GM19467 (cell line): ENCODE data around the gene ALKAL2.
"Not testable (repeated sequence)": the region's sequence is repeated elsewhere in the genome, so short reads cannot be mapped to it uniquely, and the experiment has no call there.

Experiments used
- ATAC-seq: cut with Tn5 transposase; IDR thresholded peaks from one replicate; pipeline ENCODE4 v1.9.1; 2021; ENCODE audit warnings: mild to moderate bottlenecking, moderate library complexity; ENCODE audit not compliant: unreplicated experiment

Gene ALKAL2

GRCh38 chr2:287911-288757, at the start of gene ALKAL2:
Gene ALKAL2, minus strand, starts transcription at chr2:288091. Its CDS starts 256 bp downstream, at chr2:287835.
- no peak for ATAC-seq

- ATAC-seq = not testable (repeated sequence)
These were observed 49.1 kb upstream of the ALKAL2 start for GRCh38 chr2:336949-337348.

GRCh38 chr2:336360-336759, 48.5 kb upstream of the ALKAL2 start:
- ATAC-seq = no peak

DNA sequence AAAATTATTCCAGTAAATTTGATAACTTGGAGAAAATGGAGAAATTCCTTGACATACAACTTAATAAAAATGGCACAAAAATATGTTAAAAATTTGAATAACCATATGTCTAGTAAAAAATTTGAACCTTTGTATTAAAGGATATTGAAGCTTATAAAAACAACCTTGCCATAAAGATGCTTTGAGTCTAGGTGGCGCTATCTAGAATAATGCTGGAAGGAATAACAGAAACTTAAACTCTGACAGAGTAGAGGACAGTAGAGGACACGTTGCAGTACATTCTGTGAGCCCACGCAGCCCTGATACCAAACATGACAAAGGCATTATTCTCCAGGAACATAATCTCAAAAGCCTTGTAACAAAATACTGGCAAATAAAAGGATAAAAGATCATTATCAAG, 44.7 kb upstream of the ALKAL2 start:
- no peak for ATAC-seq

- ATAC-seq = no peak
These were observed 40.9 kb upstream of the ALKAL2 start for GRCh38 chr2:328761-329160.

DNA sequence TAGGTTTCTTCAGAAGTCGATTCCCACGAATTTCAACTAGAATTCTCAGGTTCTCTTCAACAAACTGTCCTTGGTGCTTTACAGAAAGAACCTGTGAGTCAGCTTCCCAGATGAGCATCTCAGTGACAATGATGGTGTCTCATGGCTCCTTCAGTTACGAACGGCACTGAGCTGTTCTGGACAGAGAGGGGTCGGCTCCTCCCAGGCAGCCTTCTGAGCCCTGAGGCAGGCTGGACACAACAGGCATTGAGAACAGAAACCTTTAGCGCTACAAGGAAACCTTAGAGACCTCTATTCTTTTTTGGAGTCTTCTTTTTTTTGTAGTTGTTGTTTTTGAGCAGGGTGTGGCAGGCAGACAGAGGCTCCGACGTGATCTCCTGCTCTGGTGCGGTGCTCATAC, 35.1 kb upstream of the ALKAL2 start:
- ATAC-seq = no peak

DNA sequence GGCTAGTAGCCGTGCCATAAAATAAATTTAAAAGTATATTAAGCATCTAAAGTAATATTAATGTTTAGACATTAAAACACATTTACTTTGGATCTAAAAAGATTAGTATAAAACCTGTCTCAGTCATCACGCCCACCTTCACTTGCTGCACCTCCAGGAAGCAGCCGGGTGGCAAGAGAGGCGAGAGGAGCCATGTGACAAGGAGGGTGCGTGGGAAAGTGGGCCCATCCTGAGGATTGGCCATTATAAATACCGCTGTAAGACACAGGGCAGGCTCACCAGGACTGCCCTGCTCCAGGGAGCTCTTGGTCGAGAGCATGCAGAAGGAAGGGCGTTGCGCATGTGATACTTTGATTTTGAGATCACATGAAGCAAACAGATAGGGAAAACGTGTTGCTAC, 34.4 kb upstream of the ALKAL2 start:
- ATAC-seq = no peak

DNA sequence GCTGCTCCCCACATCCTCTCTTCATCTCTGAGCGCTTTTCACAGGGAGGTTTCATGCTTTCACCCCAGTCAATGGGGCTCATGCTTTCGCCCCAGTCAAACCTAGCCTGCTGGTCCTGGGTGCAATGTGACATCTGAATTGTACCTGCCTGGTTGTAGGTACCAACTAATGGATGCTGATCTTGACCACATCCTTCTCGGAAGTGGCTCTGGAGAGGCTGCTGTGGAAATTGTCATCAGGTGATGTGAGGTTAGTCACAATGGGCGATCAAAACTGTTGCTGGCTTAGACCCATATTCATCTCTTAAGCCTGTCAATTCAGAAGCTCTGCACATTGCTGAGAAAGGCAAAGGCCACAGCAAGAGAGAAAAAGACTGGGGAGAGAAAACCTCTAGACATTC, 32.7 kb upstream of the ALKAL2 start:
- ATAC-seq = no peak

DNA sequence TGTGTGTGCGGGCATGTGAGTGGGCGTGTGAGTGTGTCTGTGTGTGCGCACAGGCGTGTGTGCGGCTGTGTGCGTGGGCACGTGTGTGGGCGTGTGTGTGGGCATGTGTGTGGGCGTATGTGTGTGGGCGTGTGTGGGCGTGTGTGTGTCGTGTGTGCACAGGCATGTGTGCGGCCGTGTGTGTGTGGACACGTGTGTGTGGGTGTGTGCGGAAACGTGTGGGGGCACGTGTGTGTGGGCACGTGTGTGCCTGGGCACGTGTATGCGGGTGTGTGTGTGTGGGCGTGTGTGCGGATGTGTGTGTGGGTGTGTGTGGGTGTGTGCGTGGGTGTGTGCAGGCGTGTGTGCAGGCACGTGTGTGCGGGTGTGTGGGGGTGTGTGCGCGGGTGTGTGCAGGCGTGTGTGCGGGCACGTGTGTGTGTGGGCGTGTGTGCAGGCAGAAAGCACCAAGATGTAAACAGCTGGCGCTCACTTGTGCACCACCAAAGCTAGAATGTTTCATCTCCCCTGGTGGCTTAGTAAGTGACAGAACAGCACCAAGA, 31.2 kb upstream of the ALKAL2 start:
- no peak for ATAC-seq

DNA sequence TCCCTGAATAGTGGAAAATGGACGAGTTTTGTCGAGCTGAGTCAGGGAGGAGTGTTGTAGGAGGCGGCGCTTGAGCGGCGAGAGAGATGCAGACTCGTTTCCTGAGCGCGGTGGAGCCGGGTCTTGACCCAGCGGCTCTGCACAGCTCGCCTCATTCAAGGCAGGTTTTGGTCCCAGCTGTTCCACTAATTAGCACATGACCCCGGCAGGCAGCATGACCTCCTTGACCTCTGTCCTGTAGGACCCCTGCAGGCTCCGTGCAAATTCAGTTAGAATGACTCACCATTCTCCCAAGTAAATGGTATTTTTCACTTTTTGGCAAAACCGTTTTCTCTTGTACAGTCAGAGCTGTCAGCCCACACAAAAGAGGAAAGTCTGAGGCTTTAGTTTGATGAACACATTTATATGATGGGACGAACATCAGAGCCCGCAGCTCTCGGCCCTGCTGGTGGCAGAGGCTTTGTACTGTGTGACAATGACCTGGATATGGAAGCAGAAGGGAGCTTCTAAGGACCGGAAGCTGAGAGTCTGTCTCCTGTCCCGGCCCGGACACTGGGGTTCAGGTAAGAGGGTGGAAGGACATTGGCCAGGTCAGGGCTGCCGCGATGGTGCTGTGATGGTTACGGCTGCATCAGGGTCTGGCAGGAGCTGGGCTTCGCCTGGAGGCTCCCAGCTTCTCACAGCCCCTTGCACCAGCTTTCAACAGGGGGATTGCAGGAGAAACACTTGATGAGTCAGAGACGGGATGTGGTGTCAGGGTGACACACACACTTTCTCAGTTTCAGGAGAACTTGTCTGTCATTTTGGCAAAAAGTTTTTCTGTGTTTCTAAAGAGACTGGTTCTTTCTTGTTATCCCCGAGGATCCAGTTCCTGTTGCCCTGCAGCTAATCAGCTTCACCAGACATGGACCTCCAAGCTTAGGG, 29.9 kb upstream of the ALKAL2 start:
- no peak for ATAC-seq

DNA sequence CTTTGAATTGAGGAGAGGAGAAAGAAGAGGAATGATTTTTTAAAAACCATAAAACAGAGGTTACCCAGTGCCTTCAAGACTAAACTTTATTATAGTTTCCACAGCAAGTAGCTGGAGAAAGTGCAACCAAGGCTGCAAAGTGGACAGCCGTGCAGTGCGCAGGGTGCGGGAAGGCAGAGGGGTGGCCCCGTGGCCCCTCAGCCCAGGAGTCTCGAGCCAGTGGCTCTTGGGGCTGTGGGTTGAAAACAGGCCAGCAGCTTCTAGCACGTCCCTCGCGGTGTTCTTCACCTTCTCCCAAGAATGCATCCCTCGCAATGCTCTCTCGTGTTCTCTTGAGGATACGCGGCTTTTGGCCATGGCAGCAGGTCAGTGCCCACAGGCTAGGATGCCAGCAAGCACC, 28.5 kb upstream of the ALKAL2 start:
- no peak for ATAC-seq

- ATAC-seq = not testable (repeated sequence)
These were observed 28.0 kb upstream of the ALKAL2 start for GRCh38 chr2:315925-316324.

- ATAC-seq = no peak
These were observed 26.9 kb upstream of the ALKAL2 start for GRCh38 chr2:314561-315336.

DNA sequence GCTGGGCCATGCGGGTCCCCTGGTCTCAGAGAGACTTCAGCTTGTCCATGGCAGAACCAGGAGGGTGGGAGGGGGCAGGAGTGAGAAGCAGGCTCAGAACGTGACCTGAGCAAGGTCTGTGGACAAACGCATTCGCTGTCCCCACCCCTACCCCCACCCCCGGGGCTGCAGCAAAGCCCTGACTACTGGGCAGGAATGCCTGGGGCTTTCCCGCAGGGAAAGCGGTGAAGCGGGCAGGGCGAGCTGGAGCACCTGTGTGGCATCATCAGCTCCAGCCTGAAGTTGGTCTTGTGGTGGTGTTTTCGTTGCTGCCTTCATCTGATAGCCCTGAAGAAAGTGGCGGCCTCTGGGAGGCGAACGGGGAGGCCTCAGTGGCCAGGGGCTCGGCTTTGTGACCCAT, 26.1 kb upstream of the ALKAL2 start:
- ATAC-seq = no peak

DNA sequence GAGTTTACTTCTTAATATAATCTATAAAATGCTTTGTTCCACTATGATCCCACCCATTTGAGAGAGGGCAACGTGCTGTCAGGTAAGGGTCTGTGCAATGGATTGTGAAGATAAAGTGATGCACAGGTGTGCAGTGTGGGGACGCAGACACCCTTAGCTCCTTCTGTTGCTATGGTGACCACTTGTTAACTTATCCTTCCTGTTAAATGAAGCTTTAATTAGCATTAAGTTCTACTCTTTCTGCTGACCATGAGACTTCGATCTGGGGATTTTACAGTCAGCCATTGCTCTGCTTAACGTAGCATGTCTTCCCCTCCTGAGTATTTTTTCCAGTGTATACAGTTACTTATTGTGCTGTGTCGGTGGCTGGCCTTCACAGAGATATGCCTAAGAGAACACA, 23.1 kb upstream of the ALKAL2 start:
- no peak for ATAC-seq

DNA sequence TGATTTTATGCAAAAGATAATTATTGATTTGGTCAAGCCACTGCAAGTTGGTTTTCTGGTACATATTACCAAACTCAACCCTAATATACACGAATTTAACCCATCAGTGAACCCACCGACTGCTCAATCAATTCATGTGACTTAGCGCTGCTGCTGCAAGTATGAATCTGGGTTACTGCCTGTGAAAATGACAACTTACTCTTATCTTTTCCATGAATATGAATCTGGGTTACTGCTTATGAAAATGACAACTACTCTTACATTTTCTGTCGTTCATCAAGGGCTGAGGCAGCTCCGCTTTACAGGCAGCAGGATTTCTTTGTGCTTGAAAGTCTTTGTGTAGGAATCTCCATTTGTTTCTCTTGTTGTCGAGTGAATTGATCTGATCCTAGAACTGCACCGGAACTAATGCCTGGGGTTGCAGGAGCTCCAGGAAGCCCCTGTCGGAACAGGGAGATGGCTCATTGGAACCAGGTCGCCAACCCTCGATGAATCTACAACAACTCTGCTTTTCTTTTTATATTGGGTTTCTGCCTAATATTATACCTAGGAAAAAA, 22.1 kb upstream of the ALKAL2 start:
- no peak for ATAC-seq

DNA sequence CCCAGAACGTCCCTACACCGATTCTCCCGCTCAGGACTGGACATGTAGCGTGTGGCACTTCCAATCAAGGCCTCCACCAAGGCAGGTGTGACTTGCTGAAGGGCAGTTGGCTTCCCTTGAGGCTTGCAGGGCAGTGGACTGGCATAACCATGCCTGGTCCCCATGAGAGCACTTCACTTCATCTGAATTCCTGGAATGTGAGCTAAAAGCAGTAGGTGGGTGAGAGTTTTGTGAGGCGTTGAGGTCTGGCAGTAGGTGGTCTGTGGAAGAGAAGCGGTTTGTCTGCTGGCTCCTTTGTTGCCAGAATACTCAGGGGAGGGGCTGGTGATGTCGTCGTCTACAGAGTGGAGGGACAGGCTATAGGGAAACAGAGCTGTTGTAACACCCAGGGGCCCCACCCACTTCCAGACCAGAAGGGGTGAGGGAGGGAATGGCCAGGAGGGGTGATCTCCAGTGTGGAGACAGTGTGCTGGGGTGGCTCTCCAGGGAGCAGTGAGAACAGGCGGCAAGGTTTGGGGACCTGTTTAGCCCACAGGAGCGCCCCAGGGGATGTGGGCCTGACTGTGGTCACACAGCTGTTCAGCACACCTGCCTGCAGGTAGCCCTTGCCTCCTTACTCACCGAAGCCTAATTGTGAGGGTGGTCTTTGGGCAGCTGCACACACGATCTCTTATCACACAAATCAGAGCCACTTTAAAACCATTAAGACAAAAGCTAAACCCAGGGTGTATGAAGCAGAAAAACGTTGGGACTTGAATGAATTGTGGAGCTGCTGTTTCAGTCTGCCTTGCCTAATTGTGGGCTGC, 21.5 kb upstream of the ALKAL2 start:
- no peak for ATAC-seq

DNA sequence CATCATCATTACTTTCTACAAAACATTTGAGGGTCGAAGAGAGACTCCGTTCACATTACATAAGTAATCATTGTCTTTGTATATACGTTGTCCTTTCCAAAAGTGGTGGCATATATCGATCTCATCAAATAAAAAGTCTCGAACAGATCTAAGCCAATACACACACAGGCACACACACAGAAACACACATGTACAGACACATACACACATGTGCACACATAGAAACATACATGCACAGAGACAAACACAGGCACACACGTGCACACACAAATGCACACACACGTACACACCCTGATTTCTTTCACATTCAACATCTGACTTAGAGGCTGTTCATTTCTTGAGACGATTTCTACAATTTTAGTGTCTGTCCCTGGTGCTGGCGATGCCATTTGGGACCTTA, 17.5 kb upstream of the ALKAL2 start:
- no peak for ATAC-seq

DNA sequence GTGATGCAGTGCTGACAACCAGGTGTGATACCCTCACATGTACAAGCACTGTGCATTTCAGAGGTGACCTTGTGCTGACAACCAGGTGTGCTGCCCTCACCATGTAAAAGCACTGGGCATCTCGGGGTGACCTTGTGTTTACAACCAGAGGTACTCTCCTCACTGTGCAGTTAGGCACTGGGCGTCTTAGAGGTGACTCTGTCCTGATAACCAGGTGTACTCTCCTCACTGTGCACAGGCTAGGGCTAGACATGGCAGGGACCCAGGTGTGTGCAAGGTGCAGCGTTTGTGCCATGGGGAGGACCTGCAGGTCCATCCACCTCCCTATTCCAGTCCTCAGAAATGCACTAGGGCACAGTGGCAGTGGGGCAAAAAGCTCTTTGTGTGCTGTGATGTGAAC, 8.5 kb upstream of the ALKAL2 start:
- ATAC-seq = no peak

DNA sequence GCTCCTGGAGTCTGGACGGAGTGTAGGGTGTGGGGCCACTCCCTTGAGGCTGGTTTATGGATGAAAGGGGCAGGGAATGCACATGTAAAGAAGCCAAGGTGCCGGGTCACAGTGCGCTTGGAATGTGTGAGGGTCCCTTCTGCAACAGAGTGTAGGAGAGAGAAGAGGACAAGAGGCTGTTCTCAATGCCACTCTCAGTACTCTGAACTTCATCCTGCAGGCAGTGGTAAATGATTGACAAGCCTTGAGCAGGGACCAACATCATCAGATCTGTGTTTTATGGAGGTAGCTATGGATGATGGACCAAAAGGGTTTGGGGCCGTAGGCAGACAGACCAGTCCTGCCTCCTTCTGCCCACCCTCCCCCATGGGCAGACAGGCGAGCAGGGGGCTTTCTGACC, 7.2 kb upstream of the ALKAL2 start:
- ATAC-seq = no peak
